Right lobe of liver (tissue), 6 donors: Measurements from ENCODE around the gene KRT71. TPM values are rescaled to one million over a fixed set of nuclear protein-coding genes. Genes with fewer than 3 reads are reported as not detected.

Experiments used
- ATAC-seq, 4 donors: fragments of 200-7000 bp; cut with Tn5 transposase; one replicate each; pipeline ENCODE4 v1.9.1; 2020; ENCODE audit warnings: mild to moderate bottlenecking in 4 of 4, moderate library complexity in 4 of 4
- DNase-seq, 3 donors: peaks; one replicate each; pipeline ENCODE4 v3.0.0-alpha.2; 2020
- H3K27ac ChIP-seq, 3 donors: fragments of 200-600 bp; one replicate each; pipeline ENCODE4 v1.8.0; 2022
- H3K27me3 ChIP-seq, 2 donors: fragments of 200-600 bp; one replicate each; pipeline ENCODE4 v1.8.0; 2022
- H3K36me3 ChIP-seq, 4 donors: fragments of 200-600 bp; sonication (generic) in 1 of 4; one replicate each; pipeline versions ENCODE4 v1.5.1 to v1.8.0; 2017 to 2022; ENCODE audit warnings: control low read depth in 1 of 4
- H3K4me1 ChIP-seq, 4 donors: fragments of 200-600 bp; sonication (generic) in 1 of 4; one replicate each; pipeline versions ENCODE4 v1.5.1 to v1.8.0; 2017 to 2022; ENCODE audit warnings: control low read depth in 1 of 4
- H3K4me3 ChIP-seq, 3 donors: fragments of 200-600 bp; one replicate each; pipeline ENCODE4 v1.8.0; 2022
- H3K9me3 ChIP-seq, 4 donors: fragments of 200-600 bp; sonication (generic) in 1 of 4; one replicate each; pipeline versions ENCODE4 v1.5.1 to v1.8.0; 2017 to 2022; ENCODE audit warnings: control low read depth in 1 of 4
- CTCF ChIP-seq, 4 donors: fragments of 200-600 bp in 3 of 4; fragments of 450-650 bp in 1 of 4; IDR thresholded peaks; one replicate each; pipeline versions ENCODE4 v1.5.1 to v1.8.0; 2016 to 2022; ENCODE audit warnings: antibody characterized with exemption in 4 of 4, mild to moderate bottlenecking in 2 of 4
- POLR2A ChIP-seq: fragments of 450-650 bp; IDR thresholded peaks from one replicate; pipeline ENCODE4 v1.6.1; 2017; ENCODE audit warnings: antibody characterized with exemption, mild to moderate bottlenecking
- WGBS: methylation state at CpG from one replicate; pipeline ENCODE4 v1.1.6; 2018; ENCODE audit warnings: low coverage, low lambda C conversion rate; ENCODE audit not compliant: insufficient coverage; ENCODE audit errors: missing lambda C conversion rate; 5-methylcytosine and 5-hydroxymethylcytosine counted together
- intact Hi-C, 2 donors: fragments of 100-400 bp; cut with DNase I; formaldehyde crosslinking; loops; one replicate each; pipeline versions ENCODE4 v1.11.2 to v1.14.1; 2022
- total RNA-seq, 6 experiments: library from RNA; depleted of rRNA in 2 of 6; stranded (reverse); fragments of >200 nt in 2 of 6; fragmentation: NEBNext Ultra II Directional in 3 of 6; extraction: Animal tissue kit (Norgen Biotek cat#: 25700) in 3 of 6; gene quantifications; one replicate each; pipeline versions ENCODE4 v1.1.0 to v1.2.4, GENCODE V29; 2016 to 2023
- donor health status: DM: no; HTN: yes; CAD: no.
- donor health status: DM: no; HTN: no; CAD: no.
- donor health status: DM: no; HTN: no; CAD: no.
- donor health status: DM: no; HTN: yes; CAD: no.
- donor health status: DM: no; HTN: yes; CAD: no.

The KRT71 gene
- total RNA-seq, 6 experiments from 2014 or later = not detected

- H3K27me3 ChIP-seq = no peaks in the 10 kb centered on the region
- H3K27ac ChIP-seq = no peak overlapping the region
- H3K4me3 ChIP-seq = no peak overlapping the region
- no peaks in the 10 kb centered on the region for H3K36me3 ChIP-seq
- TF ChIP-seq POLR2A (no peak), CTCF (IDR thresholded peaks at IDR 0.05) (no peak)
- intact Hi-C loops = no loop called here
- H3K9me3 ChIP-seq = no peaks in the 10 kb centered on the region
- WGBS = 87% methylated on average over 1 of the region's 1 CpG
- no peak for ATAC-seq
- no peak for DNase-seq
- H3K4me1 ChIP-seq = no peaks in the 10 kb centered on the region
These were observed 58.8 kb downstream of the KRT71 start for GRCh38 chr12:52494100-52494499.

Other genes with a start within 250 kb of the KRT71 start
- not detected for gene KRT83, start 231.7 kb downstream of the KRT71 start, total RNA-seq
- gene KRT85, start 185.7 kb downstream of the KRT71 start, total RNA-seq = not detected
- gene KRT84, start 167.5 kb downstream of the KRT71 start, total RNA-seq = not detected
- not detected for gene KRT82, start 146.8 kb downstream of the KRT71 start, total RNA-seq
- gene KRT75, start 118.8 kb downstream of the KRT71 start, total RNA-seq = not detected
- gene KRT6B, start 101.0 kb downstream of the KRT71 start, total RNA-seq = under 1 TPM in 1 of 6 experiments, not detected in 5; 0.13 TPM
- gene KRT6C, start 79.3 kb downstream of the KRT71 start, total RNA-seq = under 1 TPM in 1 of 6 experiments, not detected in 5; 0.15 TPM
- gene KRT6A, start 59.9 kb downstream of the KRT71 start, total RNA-seq = 1 to 10 TPM in 1 of 6 experiments, not detected in 5; 1.2 TPM
- gene KRT5, start 32.8 kb downstream of the KRT71 start, total RNA-seq = under 1 TPM in 1 of 6 experiments, not detected in 5; 0.66 TPM
- not detected for gene KRT74, start 20.7 kb upstream of the KRT71 start, total RNA-seq
- not detected for gene KRT72, start 48.3 kb upstream of the KRT71 start, total RNA-seq
- gene KRT73, start 65.4 kb upstream of the KRT71 start, total RNA-seq = not detected
- gene KRT2, start 99.1 kb upstream of the KRT71 start, total RNA-seq = not detected
- gene KRT1, start 127.3 kb upstream of the KRT71 start, total RNA-seq = not detected
- not detected for gene KRT77, start 150.4 kb upstream of the KRT71 start, total RNA-seq
- gene KRT76, start 224.2 kb upstream of the KRT71 start, total RNA-seq = not detected
- gene KRT3, start 243.0 kb upstream of the KRT71 start, total RNA-seq = not detected